ENCODE measurements around the gene MSRB2. TPM values are rescaled to one million over a fixed set of nuclear protein-coding genes. Genes with fewer than 3 reads are reported as not detected.

Gene MSRB2
- polyA plus RNA-seq, 2 of the 4 experiments (the other 2 are of a cell fraction) = 19.0 to 32.0 TPM

GRCh38 chr10:23047201-23048050 is 48.0 kb upstream of the MSRB2 start:
- ATAC-seq = peak in 1 of 2 experiments; percentile 34; a peak in 1 of 6 replicates
- CTCF ChIA-PET = interaction anchor here (1.1 kb wide), 1 partner anchor 82 kb away, joined by 3 read pairs; no protein-coding TSS in a partner anchor
- FAIRE-seq = no peak
- 55% methylated on average over 9 of the region's 9 CpGs for WGBS (ENCODE audit: missing lambda C conversion rate)
- Histone ChIP-seq H3K4me1 (peaks cover 11% of the 10 kb centered on the region; the same call in 1 of the 3 replicates), H3K4me3 (no peak overlapping the region), H3K27ac (no peak overlapping the region), H3K9me3 (no peaks in the 10 kb centered on the region; the same call in 2 of the 3 replicates), H3K4me2 (peak overlapping the region; percentile 13; the same call in 1 of the 3 replicates)
- peak in 1 of 2 experiments; percentile 15 for DNase-seq (ENCODE audit: low read depth in 1 of 2, low spot score in 1 of 2)
- no peak for TF ChIP-seq KDM5A (IDR thresholded peaks at IDR 0.05)
- TF ChIP-seq RCOR1 (IDR thresholded peaks at IDR 0.05; ENCODE audit: low read depth, low read length) = no peak
- no peak for TF ChIP-seq EP300 (IDR thresholded peaks at IDR 0.05)
- no peak for TF ChIP-seq HOXB13 (CRISPR knock-in tag; IDR thresholded peaks at IDR 0.05; ENCODE audit: low read depth)
- TF ChIP-seq HOXA7 (CRISPR knock-in tag; IDR thresholded peaks at IDR 0.05) = no peak
- TF ChIP-seq MAZ (IDR thresholded peaks at IDR 0.05; ENCODE audit: borderline replicate concordance, low read depth, low read length) = no peak
- no peak for TF ChIP-seq ZNF302 (CRISPR knock-in tag; IDR thresholded peaks at IDR 0.05)
- TF ChIP-seq TFCP2L1 (CRISPR knock-in tag; IDR thresholded peaks at IDR 0.05) = no peak
- no peak for TF ChIP-seq REST (IDR thresholded peaks at IDR 0.05)
- POLR2A ChIA-PET = no interaction called here

GRCh38 chr10:23048191-23048590 is 47.2 kb upstream of the MSRB2 start:
- Histone ChIP-seq H3K4me3 (no peak overlapping the region), H3K4me2 (no peak overlapping the region), H3K27ac (no peak overlapping the region), H3K9me3 (no peaks in the 10 kb centered on the region; the same call in 2 of the 3 replicates), H3K4me1 (peaks cover 18% of the 10 kb centered on the region)
- ATAC-seq (no peak), DNase-seq (ENCODE audit: low read depth in 1 of 2, low spot score in 1 of 2) (no peak), FAIRE-seq (no peak)
- no peak for TF ChIP-seq E2F6 (IDR thresholded peaks at IDR 0.05; ENCODE audit: borderline replicate concordance, low read depth)
- TF ChIP-seq HDAC2 (IDR thresholded peaks at IDR 0.05) = no peak
- TF ChIP-seq JUNB (IDR thresholded peaks at IDR 0.05) = no peak
- TF ChIP-seq REST (IDR thresholded peaks at IDR 0.05) = no peak
- TF ChIP-seq FOSB (CRISPR knock-in tag; IDR thresholded peaks at IDR 0.05) = no peak
- no peak for TF ChIP-seq ZSCAN20 (CRISPR knock-in tag; IDR thresholded peaks at IDR 0.05)
- TF ChIP-seq CHD2 (IDR thresholded peaks at IDR 0.05; ENCODE audit: low read length, partially characterized antibody) = no peak
- no peak for TF ChIP-seq PBX3 (IDR thresholded peaks at IDR 0.05)
- no peak for TF ChIP-seq MAFK (IDR thresholded peaks at IDR 0.05; ENCODE audit: partially characterized antibody)
- TF ChIP-seq POLR2A (IDR thresholded peaks at IDR 0.05; ENCODE audit: low read length) = no peak
- no peak for TF ChIP-seq ZNF302 (CRISPR knock-in tag; IDR thresholded peaks at IDR 0.05)
- TF ChIP-seq MAX (IDR thresholded peaks at IDR 0.05) = no peak
- TF ChIP-seq RCOR1 (IDR thresholded peaks at IDR 0.05; ENCODE audit: low read depth, low read length) = no peak
- no peak for TF ChIP-seq EP300 (IDR thresholded peaks at IDR 0.05)
- TF ChIP-seq BHLHE40 (IDR thresholded peaks at IDR 0.05; ENCODE audit: low read depth, low read length) = no peak
- TF ChIP-seq CBX2 (IDR thresholded peaks at IDR 0.05; ENCODE audit: borderline replicate concordance, low read depth) = no peak
- ChIA-PET POLR2A (no interaction called here), CTCF (interaction anchor here (1.1 kb wide), 1 partner anchor 83 kb away, joined by 3 read pairs; no protein-coding TSS in a partner anchor)
- 77% methylated on average over 4 of the region's 4 CpGs for WGBS (ENCODE audit: missing lambda C conversion rate)

All from A549 (cell line).